Liver (tissue), 9 donors: ENCODE results near the gene TMPRSS2. TPM values are rescaled to one million over a fixed set of nuclear protein-coding genes. Genes with fewer than 3 reads are reported as not detected.

Experiments
- DNase-seq: peaks from one replicate; pipeline ENCODE4 v3.0.0-alpha.2; 2017; ENCODE audit warnings: low spot score
- H3K27ac ChIP-seq, 2 donors: one replicate each; pipeline ENCODE4 v1.7.0; 2013; ENCODE audit warnings: inconsistent platforms in 2 of 2, low read length in 2 of 2, control low read depth in 1 of 2, low read depth in 1 of 2, mild to moderate bottlenecking in 1 of 2
- H3K27me3 ChIP-seq, 4 donors: one replicate each; pipeline versions ENCODE4 v1.6.1 to v1.7.0; 2013; ENCODE audit warnings: low read length in 3 of 4, inconsistent platforms in 1 of 4, mild to moderate bottlenecking in 1 of 4, moderate library complexity in 1 of 4; ENCODE audit not compliant: control insufficient read depth in 4 of 4, insufficient read depth in 4 of 4
- H3K36me3 ChIP-seq, 4 donors: one replicate each; pipeline versions ENCODE4 v1.6.1 to v1.7.0; 2013; ENCODE audit warnings: low read length in 3 of 4, mild to moderate bottlenecking in 3 of 4, low read depth in 1 of 4, moderate library complexity in 1 of 4; ENCODE audit not compliant: control insufficient read depth in 4 of 4, insufficient read depth in 3 of 4
- H3K4me1 ChIP-seq, 4 donors: one replicate each; pipeline versions ENCODE4 v1.6.1 to v1.7.0; 2013; ENCODE audit warnings: low read length in 3 of 4, mild to moderate bottlenecking in 3 of 4, moderate library complexity in 1 of 4; ENCODE audit not compliant: control insufficient read depth in 4 of 4, insufficient read depth in 4 of 4
- H3K4me3 ChIP-seq, 3 donors: one replicate each; pipeline versions ENCODE4 v1.6.1 to v1.7.0; 2013; ENCODE audit warnings: low read length in 3 of 3, control low read depth in 1 of 3, low read depth in 1 of 3, mild to moderate bottlenecking in 1 of 3
- H3K9ac ChIP-seq, 2 donors: one replicate each; pipeline ENCODE4 v1.7.0; 2013; ENCODE audit warnings: low read length in 2 of 2, mild to moderate bottlenecking in 2 of 2, moderate library complexity in 2 of 2, control low read depth in 1 of 2, low read depth in 1 of 2
- H3K9me3 ChIP-seq, 4 donors: one replicate each; pipeline versions ENCODE4 v1.6.1 to v1.7.0; 2013; ENCODE audit warnings: low read length in 3 of 4; ENCODE audit not compliant: control insufficient read depth in 4 of 4
- ATF3 ChIP-seq: IDR thresholded peaks from 2 replicates; pipeline ENCODE4 v1.6.1; 2016; ENCODE audit warnings: antibody characterized with exemption
- EGR1 ChIP-seq, 2 donors: IDR thresholded peaks; 2 replicates each; pipeline ENCODE4 v1.6.1; 2016 to 2018; ENCODE audit warnings: antibody characterized with exemption in 2 of 2, low read depth in 2 of 2
- FOXA1 ChIP-seq: IDR thresholded peaks from 2 replicates; pipeline ENCODE4 v1.6.1; 2016; ENCODE audit warnings: antibody characterized with exemption
- FOXA2 ChIP-seq: IDR thresholded peaks from 2 replicates; pipeline ENCODE4 v1.6.1; 2016; ENCODE audit warnings: antibody characterized with exemption
- GABPA ChIP-seq, 2 donors: IDR thresholded peaks in 1 of 2; conservative IDR thresholded peaks in 1 of 2; 2 replicates each; pipeline ENCODE4 v1.6.1; 2016; ENCODE audit warnings: antibody characterized with exemption in 2 of 2, mild to moderate bottlenecking in 1 of 2, moderate library complexity in 1 of 2
- HNF4A ChIP-seq, 2 donors: conservative IDR thresholded peaks; 2 replicates each; pipeline ENCODE4 v1.6.1; 2016; ENCODE audit warnings: antibody characterized with exemption in 2 of 2, mild to moderate bottlenecking in 2 of 2
- HNF4G ChIP-seq: IDR thresholded peaks from 2 replicates; pipeline ENCODE4 v1.6.1; 2016; ENCODE audit warnings: antibody characterized with exemption
- JUND ChIP-seq, 2 donors: IDR thresholded peaks; 2 replicates each; pipeline ENCODE4 v1.6.1; 2016; ENCODE audit warnings: antibody characterized with exemption in 2 of 2
- RAD21 ChIP-seq, 2 donors: IDR thresholded peaks; 2 replicates each; pipeline ENCODE4 v1.6.1; 2016; ENCODE audit warnings: antibody characterized with exemption in 2 of 2, mild to moderate bottlenecking in 2 of 2
- REST ChIP-seq: IDR thresholded peaks from 2 replicates; pipeline ENCODE4 v1.6.1; 2016; ENCODE audit warnings: antibody characterized with exemption, mild to moderate bottlenecking
- RXRA ChIP-seq, 2 donors: IDR thresholded peaks; 2 replicates each; pipeline ENCODE4 v1.6.1; 2017 to 2018; ENCODE audit warnings: antibody characterized with exemption in 2 of 2, mild to moderate bottlenecking in 1 of 2
- SP1 ChIP-seq: IDR thresholded peaks from 2 replicates; pipeline ENCODE4 v1.6.1; 2018; ENCODE audit warnings: antibody characterized with exemption, mild to moderate bottlenecking
- TAF1 ChIP-seq: conservative IDR thresholded peaks from 2 replicates; pipeline ENCODE4 v1.6.1; 2016; ENCODE audit warnings: antibody characterized with exemption, mild to moderate bottlenecking
- YY1 ChIP-seq: IDR thresholded peaks from 2 replicates; pipeline ENCODE4 v1.6.1; 2016; ENCODE audit warnings: antibody characterized with exemption, mild to moderate bottlenecking
- ZBTB33 ChIP-seq: IDR thresholded peaks from 2 replicates; pipeline ENCODE4 v1.6.1; 2016; ENCODE audit warnings: antibody characterized with exemption
- WGBS: extraction: QIAGEN DNeasy Blood & Tissue Kit; methylation state at CpG from one replicate; pipeline ENCODE4 v1.1.7; 2013; 5-methylcytosine and 5-hydroxymethylcytosine counted together
- polyA plus RNA-seq, 2 donors: library from polyadenylated mRNA; stranded (reverse) in 1 of 2; unstranded in 1 of 2; fragments of 200-250 nt in 1 of 2; fragments of >200 nt in 1 of 2; fragmentation: Nextera tagmentation in 1 of 2; extraction: Ambion mirVana in 1 of 2; gene quantifications; one replicate each; pipeline versions ENCODE4 v1.2.1 to v1.2.3, GENCODE V29; 2013 to 2015
- total RNA-seq, 2 donors: library from RNA; depleted of rRNA; stranded (reverse); fragments of >200 nt; gene quantifications; one replicate each; pipeline ENCODE4 v1.2.3, GENCODE V29; 2014
- donor health status: healthy.
- donor health status: healthy.
- donor health status: healthy.
- donor health status: healthy.
- donor health status: healthy.

TMPRSS2 gene
- total and polyA plus RNA-seq, 4 donors = 0.14 to 32.0 (median 11.4) TPM

- DNase-seq = no peak
- WGBS = 97% methylated on average over 4 of the region's 4 CpGs
- Histone ChIP-seq H3K27ac (no peak overlapping the region), H3K9ac (no peak overlapping the region), H3K36me3 (peaks cover 22 to 66% (median 48%) of the 10 kb centered on the region in 4 donors), H3K4me1 (no peaks in the 10 kb centered on the region), H3K27me3 (no peaks in the 10 kb centered on the region), H3K4me3 (no peak overlapping the region), H3K9me3 (no peaks in the 10 kb centered on the region)
- TF ChIP-seq ZBTB33 (no peak), RAD21 (IDR thresholded peaks at IDR 0.05) (no peak)
Measured at GRCh38 chr21:41446586-41446985, 61.4 kb downstream of the TMPRSS2 start.

GRCh38 chr21:41445465-41445862 is 62.5 kb downstream of the TMPRSS2 start:
- DNase-seq = no peak
- H3K9ac ChIP-seq = no peak overlapping the region
- H3K27ac ChIP-seq = no peak overlapping the region
- peaks cover 22 to 74% (median 54%) of the 10 kb centered on the region in 4 donors for H3K36me3 ChIP-seq
- H3K4me1 ChIP-seq = no peaks in the 10 kb centered on the region
- TF ChIP-seq SP1 (no peak), HNF4G (no peak), HNF4A (conservative IDR thresholded peaks at IDR 0.05) (no peak), FOXA1 (no peak), EGR1 (IDR thresholded peaks at IDR 0.05; ENCODE audit: low read depth in 2 of 2) (no peak), TAF1 (no peak), FOXA2 (no peak), REST (no peak), RXRA (IDR thresholded peaks at IDR 0.05) (no peak), YY1 (no peak), ATF3 (no peak), ZBTB33 (no peak), JUND (IDR thresholded peaks at IDR 0.05) (no peak), GABPA (IDR thresholded peaks at IDR 0.05 in 1 of 2, conservative IDR thresholded peaks at IDR 0.05 in 1 of 2) (no peak)
- H3K4me3 ChIP-seq = no peak overlapping the region
- 87% methylated on average over 7 of the region's 7 CpGs for WGBS
- H3K27me3 ChIP-seq = no peaks in the 10 kb centered on the region
- no peaks in the 10 kb centered on the region for H3K9me3 ChIP-seq
